GM19240 (cell line): ENCODE data around the gene SELENOH.
"Not testable (repeated sequence)": the region's sequence is repeated elsewhere in the genome, so short reads cannot be mapped to it uniquely, and the experiment has no call there.

Experiments
- DNase-seq: peaks from one replicate; pipeline ENCODE4 v3.0.0; 2011; ENCODE audit warnings: low spot score; ENCODE audit not compliant: insufficient read length

The SELENOH gene, protein sequence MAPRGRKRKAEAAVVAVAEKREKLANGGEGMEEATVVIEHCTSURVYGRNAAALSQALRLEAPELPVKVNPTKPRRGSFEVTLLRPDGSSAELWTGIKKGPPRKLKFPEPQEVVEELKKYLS

DNA sequence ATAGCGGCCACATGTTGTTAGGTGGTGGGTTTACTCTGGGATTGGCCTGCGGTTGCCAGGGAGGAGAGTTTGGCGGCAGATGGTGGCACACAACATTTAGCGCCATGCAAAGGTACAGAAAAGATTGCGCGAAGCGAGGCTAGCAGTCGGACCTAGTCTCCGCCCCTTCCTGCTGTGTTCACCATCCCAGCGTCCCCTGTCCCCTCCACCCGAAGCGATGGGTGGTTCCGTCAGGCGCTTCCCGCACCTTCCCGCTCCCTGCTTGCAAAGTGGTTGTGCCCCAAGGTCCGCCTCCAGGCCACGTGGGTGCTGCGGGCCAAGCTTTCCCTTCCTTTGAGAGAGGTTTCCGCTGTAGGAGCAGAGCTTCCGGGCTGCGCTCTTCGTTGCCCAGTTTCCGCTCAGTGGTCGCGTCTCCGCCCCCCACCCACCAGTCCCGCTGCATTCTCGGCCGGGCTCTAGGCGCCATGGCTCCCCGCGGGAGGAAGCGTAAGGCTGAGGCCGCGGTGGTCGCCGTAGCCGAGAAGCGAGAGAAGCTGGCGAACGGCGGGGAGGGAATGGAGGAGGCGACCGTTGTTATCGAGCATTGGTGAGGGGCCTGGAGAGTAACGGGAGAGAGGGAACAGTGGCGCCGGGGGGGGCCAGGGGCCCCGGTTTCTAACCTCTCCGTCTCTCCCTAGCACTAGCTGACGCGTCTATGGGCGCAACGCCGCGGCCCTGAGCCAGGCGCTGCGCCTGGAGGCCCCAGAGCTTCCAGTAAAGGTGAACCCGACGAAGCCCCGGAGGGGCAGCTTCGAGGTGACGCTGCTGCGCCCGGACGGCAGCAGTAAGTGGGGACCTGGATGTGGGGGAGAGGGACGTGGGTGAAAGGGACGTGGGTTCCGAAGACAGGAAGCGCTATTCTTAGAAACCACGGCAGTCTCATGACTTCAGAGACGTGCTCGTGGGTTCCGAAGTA, at the start of gene SELENOH:
Gene SELENOH (plus strand): TSS at position 360 of the 955 bp plus-strand sequence. CDS start 105 bp downstream, at position 465.
- peak; percentile 87 for DNase-seq

DNA sequence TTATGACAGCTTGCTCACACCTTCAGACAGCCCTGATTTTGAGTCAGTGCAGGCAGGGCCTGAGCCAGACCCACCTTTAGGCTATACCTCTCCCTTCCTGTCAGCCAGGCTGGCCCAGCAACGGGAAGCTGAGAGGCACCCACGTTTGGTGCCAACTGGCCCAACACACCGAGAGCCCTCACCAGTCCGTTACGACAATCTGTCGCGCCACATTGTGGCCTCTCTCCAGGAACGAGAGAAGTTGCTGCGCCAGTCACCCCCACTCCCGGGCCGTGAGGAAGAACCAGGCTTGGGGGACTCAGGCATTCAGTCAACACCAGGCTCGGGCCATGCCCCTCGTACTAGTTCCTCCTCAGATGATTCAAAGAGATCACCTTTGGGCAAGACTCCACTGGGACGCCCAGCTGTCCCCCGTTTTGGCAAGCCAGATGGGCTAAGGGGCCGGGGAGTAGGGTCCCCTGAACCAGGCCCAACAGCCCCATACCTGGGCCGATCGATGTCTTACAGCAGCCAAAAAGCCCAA, 42.4 kb upstream of the SELENOH start:
- no peak for DNase-seq

DNA sequence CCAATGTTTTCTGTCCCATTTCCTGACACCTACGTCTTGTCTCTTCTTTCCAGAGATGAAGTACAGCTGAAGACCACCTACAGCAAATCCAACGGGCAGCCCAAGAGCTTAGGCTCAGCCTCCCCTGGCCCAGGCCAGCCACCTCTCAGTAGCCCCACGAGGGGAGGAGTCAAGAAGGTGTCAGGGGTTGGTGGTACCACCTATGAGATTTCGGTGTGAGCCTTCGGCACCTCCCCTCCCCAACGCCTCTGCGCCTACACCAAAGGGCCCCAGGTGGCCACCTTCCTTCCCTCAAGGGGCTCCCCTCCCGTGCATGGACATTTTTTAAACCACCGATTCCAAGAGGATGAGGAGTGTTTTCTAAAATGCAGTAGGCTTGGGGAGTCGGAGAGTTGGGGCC, 41.5 kb upstream of the SELENOH start:
- no peak for DNase-seq

DNA sequence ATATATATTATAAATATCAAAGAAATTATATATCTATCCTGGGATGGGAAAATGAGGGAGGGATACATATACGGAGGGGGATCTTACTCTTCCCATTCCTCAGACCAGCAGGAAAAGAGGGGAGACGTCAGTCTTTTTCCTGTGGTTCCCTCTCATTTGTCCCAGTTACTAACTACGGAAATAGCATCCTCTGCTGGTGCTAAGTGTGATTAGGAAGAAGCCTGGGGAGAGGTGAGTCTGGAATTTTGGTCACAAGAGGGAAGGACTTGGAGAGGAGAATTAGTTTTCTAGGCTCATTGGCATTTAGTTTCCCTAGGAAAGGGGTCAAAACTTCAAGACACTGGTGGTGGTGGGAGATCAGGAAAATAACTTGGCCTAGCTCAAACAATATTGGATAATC, 40.9 kb upstream of the SELENOH start:
- no peak for DNase-seq

DNA sequence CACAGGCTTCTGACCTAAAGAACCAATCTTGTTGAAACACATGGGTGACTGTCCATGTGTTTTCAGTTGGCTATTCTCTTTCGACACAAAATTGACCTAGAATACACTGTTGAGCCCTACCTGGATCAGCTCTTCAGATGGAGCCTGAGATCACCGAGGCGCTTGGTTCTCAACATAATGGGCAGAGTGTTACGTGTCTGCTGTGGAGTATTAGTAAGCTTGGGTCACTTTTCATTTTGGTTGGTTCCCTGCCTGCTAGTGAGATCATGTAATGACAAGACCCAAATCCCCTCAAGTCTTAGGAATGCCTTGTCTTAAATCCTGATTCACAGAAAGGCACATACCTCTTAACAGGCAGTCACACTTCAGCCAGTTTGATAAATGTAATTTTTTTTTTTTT, 38.0 kb upstream of the SELENOH start:
- no peak for DNase-seq

DNA sequence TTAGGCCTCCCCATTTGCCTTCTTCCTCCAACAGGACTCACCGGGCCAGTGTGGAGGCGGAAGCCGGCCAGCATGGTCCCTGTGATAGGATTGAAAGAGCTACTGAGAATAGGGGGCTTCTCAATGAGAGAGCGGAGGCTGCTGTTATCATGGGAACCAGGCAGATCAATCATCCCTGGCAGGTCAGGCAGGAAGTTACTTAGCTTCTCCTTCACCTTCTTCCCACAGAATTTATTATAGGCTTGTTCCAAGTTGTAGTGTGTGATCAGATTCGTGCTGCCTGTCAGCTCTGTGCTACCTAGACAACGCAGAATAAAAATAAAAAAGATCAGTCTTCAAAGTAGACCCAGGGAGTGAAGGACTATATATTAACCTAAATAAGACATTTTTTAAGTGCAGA, 36.4 kb upstream of the SELENOH start:
- no peak for DNase-seq

DNA sequence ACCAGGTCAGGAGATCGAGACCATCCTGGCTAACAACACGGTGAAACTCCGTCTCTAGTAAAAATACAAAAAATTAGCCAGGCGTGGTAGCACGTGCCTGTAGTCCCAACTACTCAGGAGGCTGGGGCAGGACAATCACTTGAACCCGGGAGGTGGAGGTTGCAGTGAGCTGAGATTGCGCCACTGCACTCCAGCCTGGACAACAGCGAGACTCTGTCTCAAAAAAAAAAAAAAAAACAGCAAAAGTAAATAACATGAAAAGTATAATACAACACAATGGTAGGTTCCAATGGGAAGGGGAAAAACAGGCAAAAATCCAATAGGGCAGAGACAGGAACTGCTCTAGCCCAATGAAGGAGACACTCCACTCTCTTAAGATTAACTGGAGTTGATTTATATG, 35.9 kb upstream of the SELENOH start:
- DNase-seq, result not testable (repeated sequence)

DNA sequence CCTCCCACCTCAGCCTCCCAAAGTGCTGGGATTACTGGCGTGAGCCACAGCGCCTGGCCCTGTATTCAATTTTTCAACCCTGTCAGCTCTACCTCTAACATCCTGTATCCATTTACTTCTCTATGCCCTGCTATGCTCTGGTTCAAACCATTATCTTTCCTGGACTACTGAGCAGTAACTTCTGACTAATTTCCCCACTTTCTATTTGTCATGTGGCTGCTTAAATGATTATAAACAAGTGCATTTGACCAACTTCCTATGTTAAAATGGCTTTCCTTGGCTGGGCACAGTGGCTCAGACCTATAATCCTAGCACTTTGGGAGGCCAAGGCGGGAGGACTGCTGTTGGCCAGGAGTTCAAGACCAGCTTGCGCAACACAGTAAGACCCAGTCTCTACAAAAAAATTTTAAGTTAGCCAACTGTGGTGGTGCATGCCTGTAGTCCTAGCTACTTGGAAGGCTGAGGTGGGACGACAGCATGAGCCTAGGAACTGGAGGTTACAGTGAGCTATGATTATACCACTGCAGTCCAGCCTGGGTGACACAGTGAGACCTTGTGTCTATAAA, 31.4 kb upstream of the SELENOH start:
- no peak for DNase-seq

DNA sequence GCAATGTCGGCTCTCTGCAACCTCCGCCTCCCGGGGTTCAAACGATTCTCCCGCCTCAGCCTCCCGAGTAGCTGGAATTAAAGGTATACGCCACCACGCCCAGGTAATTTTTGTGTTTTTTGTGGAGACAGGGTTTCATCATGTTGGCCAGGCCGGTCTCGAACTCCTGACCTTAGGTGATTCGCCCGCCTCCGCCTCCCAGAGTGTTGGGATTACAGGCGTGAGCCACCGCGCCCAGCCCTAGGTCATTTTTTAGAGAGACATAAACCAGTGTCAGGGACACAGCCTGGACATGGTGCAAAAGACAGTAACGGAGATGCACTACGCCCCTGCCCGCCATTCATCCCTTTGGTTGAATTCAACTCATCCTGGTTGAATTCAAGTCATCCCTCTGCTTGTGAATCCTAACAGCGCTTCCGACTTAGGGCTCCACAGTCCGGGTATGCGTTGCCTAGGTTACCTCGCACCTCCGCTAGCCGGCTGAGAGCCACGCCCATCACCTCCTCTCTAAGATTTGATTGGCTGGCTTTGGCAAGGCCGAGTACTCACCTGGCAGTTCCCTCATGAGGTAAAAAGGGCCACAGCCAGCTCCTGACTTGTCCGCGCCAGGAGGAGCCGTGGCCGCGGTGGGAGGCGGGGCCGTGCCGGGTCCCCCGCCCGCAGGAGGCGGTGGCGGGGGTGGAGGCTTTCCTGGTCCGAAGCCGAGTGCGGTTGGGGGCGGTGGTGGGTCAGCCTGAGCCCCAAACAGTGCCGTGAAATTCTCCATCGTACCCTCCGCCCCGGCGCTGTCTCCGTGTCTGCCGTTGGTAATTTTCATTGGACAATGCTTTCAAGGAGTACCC, 29.7 kb upstream of the SELENOH start, which contains the start of gene MED19:
Gene MED19 (minus strand): TSS at position 802 of the 842 bp plus-strand sequence. CDS start 36 bp downstream, at position 766.
- peak; percentile 43 for DNase-seq

DNA sequence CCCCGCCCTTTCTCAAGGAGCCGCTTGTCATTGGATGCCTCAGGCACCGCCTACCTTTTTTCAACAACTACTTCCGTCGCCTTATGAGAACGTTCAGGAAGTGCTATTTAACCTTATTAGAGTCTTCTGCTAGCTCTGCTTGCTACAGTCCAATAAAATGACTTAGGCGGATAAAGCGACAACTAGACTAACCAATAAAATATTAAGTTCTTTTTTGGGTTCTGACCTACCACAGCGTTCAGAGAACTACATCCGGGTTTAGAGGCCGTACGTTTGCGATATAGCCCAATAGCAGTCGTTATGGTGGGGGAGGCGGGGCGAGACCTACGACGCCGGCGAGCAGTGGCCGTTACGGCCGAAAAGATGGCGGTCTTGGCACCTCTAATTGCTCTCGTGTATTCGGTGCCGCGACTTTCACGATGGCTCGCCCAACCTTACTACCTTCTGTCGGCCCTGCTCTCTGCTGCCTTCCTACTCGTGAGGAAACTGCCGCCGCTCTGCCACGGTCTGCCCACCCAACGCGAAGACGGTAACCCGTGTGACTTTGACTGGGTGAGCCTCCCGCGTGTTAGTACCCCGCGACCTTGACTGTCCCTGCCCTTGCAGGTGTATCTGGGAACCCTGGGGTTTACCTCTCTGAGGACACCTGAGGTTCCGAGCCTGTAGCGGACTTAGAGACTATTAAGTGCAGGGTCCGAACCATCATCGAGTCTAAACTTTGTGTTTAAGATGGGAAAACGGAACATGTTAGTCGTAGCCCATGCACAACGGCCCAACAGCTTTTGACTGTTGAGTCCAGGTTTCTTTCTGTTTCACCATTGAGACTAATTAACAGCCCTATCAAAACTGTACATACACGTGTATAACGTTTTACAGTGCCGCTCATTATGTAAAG, 28.8 kb upstream of the SELENOH start, which contains the start of gene TMX2:
Gene TMX2 (plus strand): TSS at position 338 of the 895 bp plus-strand sequence. CDS start 26 bp downstream, at position 364.
- DNase-seq, result peak; percentile 80

DNA sequence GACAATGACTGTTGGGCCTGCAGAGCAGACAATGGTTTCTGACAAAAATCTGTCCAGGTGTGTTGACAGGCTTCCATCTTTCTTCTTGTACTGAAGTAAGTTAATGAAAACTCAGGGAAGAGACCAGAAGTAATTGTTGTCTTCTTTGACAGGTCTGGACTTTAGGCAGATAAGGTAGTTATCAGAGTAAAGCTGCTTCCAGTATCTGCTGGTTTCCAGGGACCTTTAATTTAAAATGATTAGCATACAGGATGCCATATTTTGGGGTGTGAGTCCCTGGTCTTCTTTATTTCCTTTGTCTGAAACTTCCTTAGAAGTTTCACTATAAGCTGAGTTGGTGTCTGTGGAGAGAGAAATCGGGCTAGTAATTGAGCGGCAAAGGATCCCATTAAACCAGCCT, 27.5 kb upstream of the SELENOH start:
- DNase-seq, result no peak

DNA sequence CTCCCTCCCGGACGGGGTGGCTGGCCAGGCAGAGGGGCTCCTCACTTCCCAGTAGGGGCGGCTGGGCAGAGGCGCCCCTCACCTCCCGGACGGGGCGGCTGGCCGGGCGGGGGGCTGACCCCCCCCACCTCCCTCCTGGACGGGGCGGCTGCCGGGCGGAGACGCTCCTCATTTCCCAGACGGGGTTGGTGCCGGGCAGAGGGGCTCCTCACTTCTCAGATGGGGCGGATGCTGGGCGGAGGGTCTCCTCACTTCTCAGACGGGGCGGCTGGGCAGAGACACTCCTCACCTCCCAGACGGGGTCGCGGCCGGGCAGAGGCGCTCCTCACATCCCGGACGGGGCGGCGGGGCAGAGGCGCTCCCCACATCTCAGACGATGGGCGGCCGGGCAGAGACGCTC, 24.6 kb upstream of the SELENOH start:
- not testable (repeated sequence) for DNase-seq

DNA sequence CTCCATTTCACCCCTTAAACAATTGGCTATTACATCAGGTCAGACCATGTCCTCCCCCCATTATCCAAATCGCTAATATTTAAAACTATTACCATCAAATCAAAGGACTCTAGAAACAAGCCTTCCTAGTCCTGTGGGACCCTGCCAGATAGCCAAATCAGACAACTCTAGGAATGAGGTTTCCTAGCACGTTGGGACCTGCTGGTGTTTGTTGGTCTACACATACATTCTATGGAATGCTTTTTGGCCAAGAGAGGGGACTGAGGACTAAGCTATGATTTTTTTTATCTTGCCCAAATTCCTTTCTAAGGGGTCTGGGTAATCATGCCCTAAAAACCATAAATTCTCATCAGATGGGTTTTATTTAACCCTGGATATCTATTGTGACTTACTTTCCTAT, 14.1 kb upstream of the SELENOH start:
- no peak for DNase-seq

DNA sequence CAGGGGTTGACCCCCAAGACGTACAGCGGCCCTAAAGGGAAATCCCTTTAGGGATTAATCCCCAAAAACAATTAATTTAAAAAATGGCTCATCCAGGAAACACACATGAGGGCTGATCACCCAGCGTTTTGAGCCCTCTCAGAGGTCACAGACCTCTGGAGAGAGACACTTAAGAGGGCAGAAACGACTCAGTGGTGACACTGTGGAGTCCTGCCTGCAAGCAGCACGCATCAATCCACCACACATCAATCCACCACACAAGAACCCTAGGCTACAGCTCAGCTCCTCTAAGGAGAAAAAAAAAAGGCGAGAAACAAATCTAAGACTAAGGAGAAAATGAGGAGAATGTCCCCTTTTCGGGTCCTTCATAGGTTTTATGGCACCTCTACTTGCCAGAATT, 12.5 kb upstream of the SELENOH start:
- no peak for DNase-seq

DNA sequence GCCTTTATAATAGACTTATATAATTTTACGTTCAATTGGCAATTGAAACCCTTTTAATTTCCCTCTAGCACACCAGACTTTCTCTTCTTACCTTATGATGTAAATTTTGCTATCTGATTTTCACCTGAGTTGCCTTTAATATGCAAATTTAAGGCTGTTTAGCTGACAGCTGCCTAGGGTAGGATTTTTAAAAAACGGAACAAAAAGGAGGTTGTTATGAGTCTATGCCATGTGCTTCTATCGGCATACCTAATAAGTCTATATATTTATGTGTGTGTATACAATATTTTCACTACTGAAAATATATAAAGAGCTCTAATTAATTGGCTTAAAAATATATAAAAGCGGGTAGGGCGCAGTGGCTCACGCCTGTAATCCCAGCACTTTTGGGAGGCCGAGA, 11.8 kb upstream of the SELENOH start:
- no peak for DNase-seq

DNA sequence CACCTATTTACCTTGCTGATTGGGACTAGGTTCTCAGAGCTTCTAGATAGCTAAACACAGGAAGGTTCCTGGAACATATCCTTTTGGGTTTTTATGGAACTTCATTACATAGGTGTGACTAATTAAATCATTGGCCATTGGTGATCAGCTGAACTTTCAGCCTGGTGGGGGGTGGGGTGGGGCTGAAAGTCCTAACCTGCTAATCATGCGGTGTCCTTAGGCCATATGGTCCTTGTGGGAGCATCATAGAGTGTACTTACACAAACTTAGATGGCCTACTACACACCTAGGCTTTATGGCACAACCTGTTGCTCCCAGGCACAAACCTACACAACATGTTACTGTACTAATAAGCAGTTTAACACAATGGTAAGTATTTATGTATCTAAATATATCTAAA, 8.6 kb upstream of the SELENOH start:
- DNase-seq, result no peak

DNA sequence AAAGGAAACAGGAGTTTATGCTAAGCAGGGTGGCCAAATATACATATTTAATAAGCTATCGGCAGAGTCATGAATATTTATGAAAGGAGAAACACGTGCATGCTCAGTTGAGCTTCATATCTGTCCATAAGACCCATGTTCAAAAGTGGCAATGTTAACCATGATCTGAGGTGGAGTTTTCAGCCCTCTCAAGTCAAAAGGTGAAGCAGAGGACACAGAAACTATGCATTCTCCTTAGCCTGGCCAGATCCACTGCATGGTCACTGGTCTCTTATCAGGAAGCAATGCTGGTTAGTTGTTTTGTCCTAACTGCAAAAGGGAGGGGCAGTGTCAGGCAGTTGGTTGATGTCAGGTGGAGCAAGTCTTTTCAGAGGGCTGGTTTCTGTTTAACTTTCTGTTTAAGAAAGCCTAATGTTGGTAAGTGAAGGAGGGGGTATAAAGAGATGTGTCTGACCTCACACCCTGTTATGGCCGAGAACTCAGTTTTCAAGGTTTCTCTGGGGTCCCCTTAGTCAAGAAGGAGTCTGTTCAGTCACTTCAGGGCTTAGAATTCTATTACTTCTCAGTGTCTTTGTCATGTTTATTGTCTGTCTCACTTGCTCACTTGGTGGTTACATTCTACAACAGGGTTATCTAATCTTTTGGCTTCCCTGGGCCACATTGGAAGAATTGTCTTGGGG, 5.5 kb upstream of the SELENOH start:
- DNase-seq, result no peak

DNA sequence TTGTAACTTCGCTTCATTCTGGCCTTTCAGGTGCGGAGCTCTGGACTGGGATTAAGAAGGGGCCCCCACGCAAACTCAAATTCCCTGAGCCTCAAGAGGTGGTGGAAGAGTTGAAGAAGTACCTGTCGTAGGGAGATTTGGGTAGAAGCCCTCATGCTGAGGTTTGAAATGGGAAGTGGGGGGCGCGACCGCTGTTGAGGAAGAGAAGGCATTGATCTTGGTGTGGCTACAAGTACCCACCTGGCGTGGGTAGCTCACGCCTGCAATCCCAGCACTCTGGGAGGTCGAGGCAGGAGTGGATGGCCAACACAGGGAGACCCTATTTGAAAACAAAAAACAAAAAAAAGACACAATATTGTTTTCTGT, 779 bp downstream of the SELENOH start:
- DNase-seq, result no peak

DNA sequence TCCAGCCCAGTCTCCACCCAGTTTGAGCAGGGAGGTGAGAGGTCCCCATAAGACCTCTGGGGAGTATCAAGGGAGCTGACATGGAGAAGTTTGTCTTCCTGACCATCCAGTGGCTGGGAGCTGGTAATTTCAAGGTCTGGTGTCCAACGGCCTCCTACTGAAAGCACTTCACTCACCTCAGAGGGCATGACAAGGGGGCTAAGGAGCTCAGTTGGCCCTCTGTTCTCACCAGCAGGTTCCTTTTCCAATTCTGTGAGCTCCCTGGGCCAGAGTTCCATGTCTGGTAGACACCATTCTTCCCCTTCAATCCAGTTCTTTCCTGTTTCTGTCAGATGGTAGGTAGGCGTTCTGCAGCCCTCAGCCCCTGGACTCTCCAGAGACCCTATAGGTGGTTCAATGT, 3.1 kb downstream of the SELENOH start:
- no peak for DNase-seq

DNA sequence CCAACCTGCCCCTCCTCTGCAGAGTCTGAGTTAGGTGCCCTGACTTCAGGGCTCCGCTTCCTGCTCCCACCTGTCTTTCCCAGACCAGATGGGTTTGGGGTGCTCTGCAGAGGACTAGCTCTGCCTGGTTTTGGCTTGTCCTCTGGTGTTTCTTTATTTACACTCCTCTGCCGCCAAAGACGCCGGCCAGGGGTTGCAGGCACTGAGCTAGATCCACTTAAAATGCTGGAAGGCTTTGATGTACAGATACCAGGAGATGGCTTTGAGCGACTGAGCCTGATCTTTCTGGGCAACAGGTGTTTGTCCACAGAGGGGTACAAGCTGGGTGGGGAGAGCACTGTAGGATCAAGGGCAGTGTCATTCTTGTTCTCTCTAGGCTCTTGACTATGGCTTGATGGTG, 3.9 kb downstream of the SELENOH start:
- no peak for DNase-seq
